Measurements from ENCODE around the gene SMIM29.

Gene SMIM29

DNA sequence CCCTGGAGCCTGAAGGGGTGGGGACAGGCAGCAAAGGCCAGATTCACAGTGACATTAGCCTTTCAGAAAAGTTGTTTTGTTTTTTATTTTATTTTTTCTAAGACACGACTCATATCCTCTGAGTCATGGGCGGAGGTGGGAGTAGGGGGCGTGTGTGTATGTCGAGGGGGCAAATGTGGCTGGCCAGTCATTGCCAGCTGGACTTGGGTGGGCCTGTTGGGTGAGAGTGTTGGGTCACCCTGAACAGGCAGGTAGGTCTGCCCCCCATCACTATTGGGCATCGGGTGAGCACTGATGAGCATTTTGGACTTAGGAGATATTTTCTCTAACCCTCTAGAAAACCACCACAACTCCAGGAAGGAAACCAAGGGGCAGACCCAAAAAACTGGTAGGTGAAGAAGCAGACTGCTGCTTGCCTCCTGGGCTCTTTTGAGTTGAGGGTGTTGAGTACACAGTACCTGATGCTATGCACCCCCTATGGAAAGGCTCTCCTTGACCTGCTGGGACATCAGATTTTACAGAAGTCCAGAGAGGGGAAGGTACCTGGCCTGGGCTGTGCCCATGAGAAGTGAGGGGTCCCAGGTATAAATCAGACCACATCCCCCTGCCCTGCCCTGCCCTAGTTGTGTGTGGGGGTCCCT is 5.6 kb downstream of the SMIM29 start:
- POLR2A ChIA-PET: interaction anchor here (0.6 to 0.8 kb wide), 4 partner anchors 19 to 549 kb away, joined by 3 to 8 read pairs (median 6); no protein-coding TSS in a partner anchor
- TF ChIP-seq, protein P1, sequence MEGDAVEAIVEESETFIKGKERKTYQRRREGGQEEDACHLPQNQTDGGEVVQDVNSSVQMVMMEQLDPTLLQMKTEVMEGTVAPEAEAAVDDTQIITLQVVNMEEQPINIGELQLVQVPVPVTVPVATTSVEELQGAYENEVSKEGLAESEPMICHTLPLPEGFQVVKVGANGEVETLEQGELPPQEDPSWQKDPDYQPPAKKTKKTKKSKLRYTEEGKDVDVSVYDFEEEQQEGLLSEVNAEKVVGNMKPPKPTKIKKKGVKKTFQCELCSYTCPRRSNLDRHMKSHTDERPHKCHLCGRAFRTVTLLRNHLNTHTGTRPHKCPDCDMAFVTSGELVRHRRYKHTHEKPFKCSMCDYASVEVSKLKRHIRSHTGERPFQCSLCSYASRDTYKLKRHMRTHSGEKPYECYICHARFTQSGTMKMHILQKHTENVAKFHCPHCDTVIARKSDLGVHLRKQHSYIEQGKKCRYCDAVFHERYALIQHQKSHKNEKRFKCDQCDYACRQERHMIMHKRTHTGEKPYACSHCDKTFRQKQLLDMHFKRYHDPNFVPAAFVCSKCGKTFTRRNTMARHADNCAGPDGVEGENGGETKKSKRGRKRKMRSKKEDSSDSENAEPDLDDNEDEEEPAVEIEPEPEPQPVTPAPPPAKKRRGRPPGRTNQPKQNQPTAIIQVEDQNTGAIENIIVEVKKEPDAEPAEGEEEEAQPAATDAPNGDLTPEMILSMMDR (IDR thresholded peaks at IDR 0.05; ENCODE audit: control extremely low read depth, extremely low read depth, low read depth, missing control alignments): no peak
- CTCF ChIA-PET: interaction anchor here (1.4 kb wide), 1 partner anchor 14 kb away, joined by 3 read pairs; no protein-coding TSS in a partner anchor
- no peak for DNase-seq (ENCODE audit: extremely low spot score)

DNA sequence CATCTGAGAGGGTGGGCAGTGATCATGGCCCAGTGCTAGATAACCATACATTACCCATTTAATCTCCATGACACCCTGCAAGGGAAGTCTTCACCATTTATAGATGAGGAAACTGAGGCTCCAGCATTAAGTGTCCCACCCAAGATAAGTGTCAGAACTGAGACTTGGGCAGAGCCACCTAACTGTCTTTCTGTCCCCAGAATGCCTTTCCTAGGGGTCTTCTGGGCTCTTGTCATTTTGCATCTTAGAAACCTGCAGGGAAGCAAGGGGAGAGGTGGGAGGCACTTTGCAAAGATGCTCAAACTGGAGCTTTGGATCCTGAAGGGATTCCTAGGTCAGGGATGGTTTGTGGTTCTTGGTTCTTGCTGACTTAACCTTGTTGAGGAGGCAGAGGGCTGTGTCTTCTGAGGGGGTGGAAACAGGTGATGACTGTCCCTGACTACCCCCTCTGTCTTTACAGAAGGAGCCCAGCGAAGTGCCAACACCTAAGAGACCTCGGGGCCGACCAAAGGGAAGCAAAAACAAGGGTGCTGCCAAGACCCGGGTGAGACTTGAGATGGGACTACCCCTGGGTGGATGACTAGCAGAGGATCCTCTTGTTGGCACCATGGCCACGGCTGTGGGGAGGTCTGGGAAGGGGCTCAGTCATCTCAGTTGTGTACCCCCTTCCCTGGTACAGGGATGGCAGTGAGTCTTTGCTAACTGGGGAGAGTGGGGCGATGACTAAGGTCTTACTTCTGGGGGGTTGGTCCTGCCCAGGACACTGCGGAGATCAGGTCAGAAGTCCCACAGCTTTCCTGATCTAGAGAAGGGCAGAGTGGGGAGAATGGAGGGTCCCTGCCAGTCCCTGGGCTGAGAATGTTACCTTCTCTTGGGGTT is 6.3 kb downstream of the SMIM29 start:
- no peak for DNase-seq (ENCODE audit: extremely low spot score)
- POLR2A ChIA-PET: no interaction called here
- CTCF ChIA-PET: interaction anchor here (1.0 kb wide), 1 partner anchor 47 kb away, joined by 4 read pairs; no protein-coding TSS in a partner anchor
- TF ChIP-seq, protein P1 (IDR thresholded peaks at IDR 0.05; ENCODE audit: control extremely low read depth, extremely low read depth, low read depth, missing control alignments): no peak

DNA sequence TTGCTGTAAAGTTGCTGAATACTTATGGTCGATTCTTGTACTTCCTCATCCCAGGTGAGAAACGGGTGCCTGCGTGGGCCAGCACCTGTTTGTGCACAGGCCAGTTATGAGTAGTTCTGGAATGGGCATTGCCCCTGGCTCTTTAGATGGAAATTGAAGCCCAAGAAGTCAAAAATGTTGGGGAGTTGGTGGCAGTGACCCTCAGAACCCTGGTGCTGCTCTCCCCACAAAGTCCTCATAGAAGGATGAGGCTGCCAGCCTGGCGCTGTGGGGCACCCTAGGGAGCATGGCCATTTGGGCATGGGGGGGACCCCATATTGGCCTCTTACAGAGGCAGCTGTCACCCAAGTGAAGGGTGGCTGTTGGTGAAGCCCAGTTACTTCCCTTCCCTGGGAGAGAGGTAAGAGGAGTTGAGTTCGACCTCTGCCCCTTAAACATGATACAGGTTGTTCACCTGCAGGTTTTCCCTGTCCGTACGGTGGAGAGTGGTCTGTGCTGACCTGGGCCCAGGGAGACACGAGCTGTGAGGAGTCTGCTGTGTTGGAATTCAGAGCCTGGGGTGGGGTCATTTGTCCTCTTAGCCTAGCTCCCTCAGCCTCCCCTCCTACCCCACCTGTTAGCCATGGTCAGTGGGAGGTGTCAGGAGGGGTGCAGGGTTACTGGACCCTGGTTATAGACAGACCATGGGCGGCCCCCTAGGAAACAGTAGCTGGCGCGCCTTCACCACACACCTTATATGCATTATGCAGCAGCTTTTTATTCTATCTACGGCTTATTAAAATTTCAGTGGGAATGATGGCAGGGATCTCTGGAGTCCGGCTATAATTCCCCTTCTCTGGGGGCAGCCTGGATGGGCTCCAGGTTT is 7.2 kb downstream of the SMIM29 start:
- CTCF ChIA-PET: interaction anchor here (1.0 kb wide), 1 partner anchor 46 kb away, joined by 4 read pairs; no protein-coding TSS in a partner anchor
- POLR2A ChIA-PET: no interaction called here
- no peak for DNase-seq (ENCODE audit: extremely low spot score)
- TF ChIP-seq, protein P1 (IDR thresholded peaks at IDR 0.05; ENCODE audit: control extremely low read depth, extremely low read depth, low read depth, missing control alignments): no peak

DNA sequence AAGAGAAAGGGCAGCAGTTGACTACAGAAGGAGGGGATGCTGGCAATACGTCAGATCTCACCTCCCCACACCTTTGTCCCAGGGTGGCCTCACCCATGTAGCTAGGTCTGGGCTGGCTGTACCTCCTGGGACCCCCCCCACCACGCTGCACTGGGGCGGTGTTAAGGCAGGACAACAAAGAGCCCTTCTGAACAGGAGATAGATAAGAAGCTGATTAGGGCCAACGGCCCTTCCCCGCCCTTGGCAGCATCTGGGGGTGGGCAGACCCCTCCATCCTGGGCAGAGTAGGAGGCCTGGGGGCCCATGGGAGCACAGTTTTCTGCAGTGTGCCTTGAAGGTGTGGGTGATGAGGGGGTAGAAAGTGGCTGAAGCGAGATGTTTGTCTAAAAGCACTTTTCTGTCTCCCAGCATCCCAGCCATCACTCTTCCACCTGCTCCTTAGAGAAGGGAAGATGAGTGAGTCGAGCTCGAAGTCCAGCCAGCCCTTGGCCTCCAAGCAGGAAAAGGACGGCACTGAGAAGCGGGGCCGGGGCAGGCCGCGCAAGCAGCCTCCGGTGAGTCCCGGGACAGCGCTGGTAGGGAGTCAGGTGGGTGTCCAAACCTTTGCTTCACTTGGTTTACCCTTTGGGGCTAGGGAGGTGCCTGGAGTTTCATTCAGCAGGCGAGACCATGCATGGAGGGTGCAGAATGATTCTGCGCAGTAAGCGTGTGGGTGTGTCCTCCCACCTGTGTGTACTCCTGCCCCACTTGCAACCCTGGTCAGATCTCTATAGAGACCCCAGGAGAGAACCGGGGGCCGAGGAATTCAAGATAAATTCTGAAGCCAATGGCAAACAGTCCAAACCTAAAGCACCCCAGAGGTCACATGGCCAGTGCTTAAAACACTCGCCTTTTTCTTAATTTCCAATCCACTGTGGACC is 8.2 kb downstream of the SMIM29 start:
- no peak for DNase-seq (ENCODE audit: extremely low spot score)
- TF ChIP-seq, protein P1 (IDR thresholded peaks at IDR 0.05; ENCODE audit: control extremely low read depth, extremely low read depth, low read depth, missing control alignments): no peak
- POLR2A ChIA-PET: no interaction called here
- CTCF ChIA-PET: interaction anchor here (1.0 to 1.1 kb wide), 3 partner anchors 9 to 174 kb away, joined by 3 to 4 read pairs (median 3); no protein-coding TSS in a partner anchor

DNA sequence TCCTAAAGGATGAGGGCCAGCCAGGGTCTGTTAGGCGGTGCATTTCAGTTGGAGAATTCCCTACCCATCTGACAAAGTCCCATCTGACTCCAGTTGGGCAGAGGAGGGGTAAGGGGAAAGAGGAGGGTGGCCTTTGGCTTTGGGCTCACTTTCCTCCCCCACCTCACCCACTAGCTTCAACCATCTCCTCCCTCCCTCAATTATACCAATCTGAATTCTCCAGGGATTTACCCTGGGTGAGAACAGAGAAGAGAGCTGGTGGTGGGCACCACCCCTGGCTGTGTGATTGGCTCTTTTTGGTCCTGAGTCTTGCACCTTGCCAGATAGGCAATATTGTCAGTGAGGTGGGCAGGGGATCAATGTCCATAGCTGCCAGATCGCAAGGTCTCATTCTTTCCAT is 8.9 kb downstream of the SMIM29 start:
- no peak for DNase-seq (ENCODE audit: extremely low spot score)
- TF ChIP-seq, protein P1 (IDR thresholded peaks at IDR 0.05; ENCODE audit: control extremely low read depth, extremely low read depth, low read depth, missing control alignments): no peak
- POLR2A ChIA-PET: no interaction called here
- CTCF ChIA-PET: interaction anchor here (1.1 kb wide), 2 partner anchors 9 to 175 kb away, joined by 3 to 4 read pairs; no protein-coding TSS in a partner anchor

All from GM10248 (cell line).